IMR-90 (cell line): ENCODE measurements around the gene AJUBA. TPM values are rescaled to one million over a fixed set of nuclear protein-coding genes. Genes with fewer than 3 reads are reported as not detected.

Experiments
- ATAC-seq: fragments of 200-7000 bp; cut with Tn5 transposase; 2 replicates; pipeline ENCODE4 v1.9.1; 2020; ENCODE audit warnings: low read depth, mild to moderate bottlenecking, moderate library complexity
- BruUV-seq: library from RNA; stranded (reverse); fragments of 400-500 nt; replicated peaks from 2 replicates; lab custom pipeline; 2021; lab: Mats Ljungman, UMichigan
- CTCF ChIA-PET: fragments of 300-600 bp; formaldehyde crosslinking; extraction: SDS; loops from one replicate; lab custom pipeline; 2021; ENCODE audit warnings: antibody characterized with exemption; lab: Yijun Ruan, JAX
- POLR2A ChIA-PET: fragments of 300-600 bp; sonication (Branson Sonifier 250); formaldehyde crosslinking; loops from one replicate; lab custom pipeline; 2022; ENCODE audit warnings: antibody characterized with exemption; ENCODE audit not compliant: unreplicated experiment; lab: Charles Lee
- DNase-seq: peaks from one replicate; pipeline ENCODE4 v3.0.0; 2013
- H2AFZ ChIP-seq: replicated peaks from 2 replicates; pipeline ENCODE3; 2013; ENCODE audit warnings: low read length, mild to moderate bottlenecking; ENCODE audit not compliant: poor library complexity
- H2AK5ac ChIP-seq: 2 replicates; pipeline ENCODE4 v1.6.1; 2013; ENCODE audit warnings: low read depth, low read length, inconsistent platforms
- H2AK9ac ChIP-seq: replicated peaks from 2 replicates; pipeline ENCODE3; 2013; ENCODE audit warnings: mild to moderate bottlenecking, low read depth, low read length, moderate library complexity; ENCODE audit not compliant: poor library complexity
- H2BK120ac ChIP-seq: 2 replicates; pipeline ENCODE4 v1.6.1; 2013; ENCODE audit warnings: low read depth, low read length, inconsistent platforms
- H2BK15ac ChIP-seq: 3 replicates; pipeline ENCODE4 v1.6.1; 2013; ENCODE audit warnings: low read depth, low read length, inconsistent platforms
- H2BK20ac ChIP-seq: 2 replicates; pipeline ENCODE4 v1.6.1; 2013; ENCODE audit warnings: low read depth, mild to moderate bottlenecking, inconsistent platforms, low read length, moderate library complexity
- H2BK5ac ChIP-seq: 2 replicates; pipeline ENCODE4 v1.6.1; 2013; ENCODE audit warnings: mild to moderate bottlenecking, low read depth, low read length, inconsistent platforms; ENCODE audit not compliant: poor library complexity, severe bottlenecking
- H3K14ac ChIP-seq: replicated peaks from 2 replicates; pipeline ENCODE4 v1.6.1; 2013; ENCODE audit warnings: low read depth, low read length, inconsistent platforms
- H3K18ac ChIP-seq: 2 replicates; pipeline ENCODE4 v1.6.1; 2013; ENCODE audit warnings: low read depth, low read length, control low read depth
- H3K23ac ChIP-seq: 2 replicates; pipeline ENCODE4 v1.6.1; 2013; ENCODE audit warnings: low read depth, low read length, inconsistent platforms
- H3K27ac ChIP-seq: 2 replicates; pipeline ENCODE4 v1.5.1; 2013; ENCODE audit warnings: mild to moderate bottlenecking, control low read depth, low read length; ENCODE audit not compliant: insufficient read depth
- H3K27me3 ChIP-seq: 2 replicates; pipeline ENCODE4 v1.6.1; 2013; ENCODE audit warnings: low read length; ENCODE audit not compliant: control insufficient read depth, insufficient read depth
- H3K36me3 ChIP-seq: 2 replicates; pipeline ENCODE4 v1.6.1; 2013; ENCODE audit warnings: low read length, mixed read lengths; ENCODE audit not compliant: control insufficient read depth, insufficient read depth
- H3K4ac ChIP-seq: 2 replicates; pipeline ENCODE4 v1.6.1; 2013; ENCODE audit warnings: low read depth, low read length, inconsistent platforms
- H3K4me1 ChIP-seq: 2 replicates; pipeline ENCODE4 v1.6.1; 2013; ENCODE audit warnings: low read length, mixed read lengths; ENCODE audit not compliant: control insufficient read depth, insufficient read depth
- H3K4me2 ChIP-seq: 2 replicates; pipeline ENCODE4 v1.6.1; 2013; ENCODE audit warnings: low read depth, mild to moderate bottlenecking, control low read depth, low read length, moderate library complexity
- H3K4me3 ChIP-seq: 2 replicates; pipeline ENCODE4 v1.5.1; 2013; ENCODE audit warnings: low read depth, mild to moderate bottlenecking, control low read depth, low read length, moderate library complexity; ENCODE audit not compliant: insufficient read depth
- H3K56ac ChIP-seq: 2 replicates; pipeline ENCODE4 v1.6.1; 2013; ENCODE audit warnings: low read length, inconsistent platforms; ENCODE audit not compliant: insufficient read depth; ENCODE audit errors: extremely low read depth
- H3K79me1 ChIP-seq, 2 experiments: 2 replicates each; pipeline ENCODE4 v1.6.1; 2013; ENCODE audit warnings: low read length in 2 of 2, inconsistent platforms in 1 of 2, low read depth in 1 of 2
- H3K9ac ChIP-seq: 2 replicates; pipeline ENCODE4 v1.6.1; 2013; ENCODE audit warnings: low read depth, low read length, control low read depth
- H3K9me1 ChIP-seq: 2 replicates; pipeline ENCODE4 v1.6.1; 2013; ENCODE audit warnings: low read length, inconsistent platforms; ENCODE audit not compliant: insufficient read depth
- H3K9me3 ChIP-seq: 2 replicates; pipeline ENCODE4 v1.6.1; 2013; ENCODE audit warnings: low read length; ENCODE audit not compliant: control insufficient read depth, insufficient read depth
- H4K20me1 ChIP-seq: 2 replicates; pipeline ENCODE4 v1.6.1; 2013; ENCODE audit warnings: low read length, inconsistent platforms; ENCODE audit not compliant: insufficient read depth
- H4K5ac ChIP-seq: 2 replicates; pipeline ENCODE4 v1.6.1; 2013; ENCODE audit warnings: mild to moderate bottlenecking, low read depth, low read length, control low read depth
- H4K8ac ChIP-seq, 2 experiments: 2 replicates each; pipeline ENCODE4 v1.6.1; 2013; ENCODE audit warnings: low read depth in 2 of 2, low read length in 2 of 2, control low read depth in 1 of 2, inconsistent platforms in 1 of 2
- H4K91ac ChIP-seq: 2 replicates; pipeline ENCODE4 v1.6.1; 2013; ENCODE audit warnings: low read depth, low read length, inconsistent platforms; ENCODE audit not compliant: insufficient read depth
- CEBPB ChIP-seq: IDR thresholded peaks from 2 replicates; pipeline ENCODE4 v1.6.1; 2012; ENCODE audit warnings: low read depth, low read length, improper control_type of control experiment
- CHD1 ChIP-seq: IDR thresholded peaks from 2 replicates; pipeline ENCODE4 v1.6.1; 2012; ENCODE audit warnings: low read depth, low read length, improper control_type of control experiment
- ELK1 ChIP-seq: fragments of 150-350 bp; IDR thresholded peaks from 2 replicates; pipeline ENCODE4 v1.6.1; 2016; ENCODE audit warnings: low read depth, mild to moderate bottlenecking, low read length, moderate library complexity, borderline replicate concordance
- FOS ChIP-seq: fragments of 150-350 bp; IDR thresholded peaks from 2 replicates; pipeline ENCODE4 v1.6.1; 2016; ENCODE audit warnings: low read depth, low read length
- RAD21 ChIP-seq: IDR thresholded peaks from 2 replicates; pipeline ENCODE4 v1.6.1; 2012; ENCODE audit warnings: low read length, improper control_type of control experiment
- RCOR1 ChIP-seq: IDR thresholded peaks from 2 replicates; pipeline ENCODE4 v1.6.1; 2012; ENCODE audit warnings: mild to moderate bottlenecking, low read length, improper control_type of control experiment; ENCODE audit not compliant: insufficient replicate concordance
- SMC3 ChIP-seq: fragments of 150-350 bp; IDR thresholded peaks from 2 replicates; pipeline ENCODE4 v1.6.1; 2016; ENCODE audit warnings: low read depth, mild to moderate bottlenecking, antibody characterized with exemption, low read length, moderate library complexity
- WGBS, 2 experiments: methylation state at CpG; one replicate each; pipeline versions ENCODE4 v1.1.5 to v1.1.7; 2013; ENCODE audit warnings: missing lambda C conversion rate in 2 of 2; ENCODE audit not compliant: insufficient read length in 1 of 2; ENCODE audit errors: extremely low coverage in 2 of 2; 5-methylcytosine and 5-hydroxymethylcytosine counted together
- dilution Hi-C: fragments of 300-500 bp; cut with HindIII; formaldehyde crosslinking; loops from one replicate; pipeline ENCODE4 v1.14.3; 2018; ENCODE audit warnings: low sequenced_read_pairs; ENCODE audit not compliant: unreplicated experiment
- in situ Hi-C: fragments of 300-500 bp; cut with MboI; formaldehyde crosslinking; loops from 3 replicates; pipeline ENCODE4 v1.14.3; 2019; ENCODE audit warnings: low sequenced_read_pairs, inconsistent platforms, mixed read lengths
- intact Hi-C: fragments of 100-400 bp; cut with micrococcal nuclease; formaldehyde crosslinking; loops from 2 replicates; pipeline ENCODE4 v1.10.0; 2022
- polyA plus RNA-seq, 3 experiments: library from polyadenylated mRNA; depleted of rRNA; stranded (reverse); fragments of >200 nt; gene quantifications; 2 replicates each; pipeline ENCODE4 v1.2.3, GENCODE V29; 2012; ENCODE audit warnings: low replicate concordance in 1 of 3
- total RNA-seq: library from RNA; depleted of rRNA; stranded (reverse); fragments of >200 nt; gene quantifications from 2 replicates; pipeline ENCODE4 v1.2.3, GENCODE V29; 2012

Gene AJUBA
- total and polyA plus RNA-seq, 2 of the 4 experiments (the other 2 are of a cell fraction) = 46.4 to 67.6 TPM

- no peak for TF ChIP-seq CHD1
- no peak for TF ChIP-seq FOS
Measured at GRCh38 chr14:22981876-22982476, 375 bp downstream of the AJUBA start (continued).

DNA sequence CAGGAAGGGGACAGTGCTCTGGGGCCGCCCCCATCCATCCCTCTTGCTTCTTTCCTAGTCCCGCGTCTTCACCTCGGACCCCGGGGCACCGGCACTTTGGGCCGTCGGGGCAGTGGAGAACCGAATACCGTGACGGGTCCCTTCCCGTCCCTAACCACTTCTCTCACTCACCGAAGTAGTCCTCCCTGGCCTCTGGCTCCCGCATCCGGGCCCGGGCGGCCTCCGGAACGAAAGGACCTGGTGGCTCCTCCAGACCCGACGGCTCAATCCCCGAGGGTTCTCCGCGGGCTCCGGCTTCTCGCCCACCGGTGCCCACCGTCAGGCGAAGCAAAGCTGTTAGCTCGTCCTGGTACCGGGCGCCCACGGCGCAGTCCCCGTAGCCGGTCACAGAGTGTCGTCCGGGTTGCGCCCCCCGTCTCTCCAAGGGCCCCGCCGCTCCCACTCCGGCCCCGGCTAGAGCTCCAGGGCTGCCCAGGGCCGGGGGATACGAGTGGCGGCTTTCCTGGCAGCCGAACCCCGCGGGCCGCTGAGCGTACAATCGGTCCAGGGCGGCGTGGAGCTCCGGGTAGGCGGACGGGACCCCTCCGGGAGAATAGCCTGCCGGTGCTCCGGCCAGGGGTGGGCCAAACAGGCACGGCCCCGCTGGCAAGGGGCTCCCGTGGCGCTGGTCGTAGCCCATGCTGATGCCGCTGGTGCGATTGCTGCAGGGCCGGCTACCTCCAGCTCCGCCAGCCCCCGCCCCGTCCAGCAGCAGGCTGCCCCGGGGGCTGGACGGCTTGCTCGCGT is 1.1 kb downstream of the AJUBA start:
- peak overlapping the region; percentile 85 for H2AK5ac ChIP-seq
- peaks cover 33% of the 10 kb centered on the region for H3K4me1 ChIP-seq
- peak overlapping the region; percentile 97 for H3K14ac ChIP-seq
- H3K79me1 ChIP-seq = peaks cover 21 to 59% of the 10 kb centered on the region in 2 experiments
- H3K27ac ChIP-seq = peak overlapping the region; percentile 93
- intact Hi-C loops (loop anchor here (5.0 to 10.0 kb wide), 5 partner anchors 109 to 594 kb away; partner anchors contain the start of genes LRP10, MMP14 and SLC7A8), dilution Hi-C loops (no loop called here), in situ Hi-C loops (no loop called here)
- 2% methylated on average over 33 of the region's 76 CpGs; no CpG with 5 or more reads in 1 of the 2 experiments for WGBS, 2 experiments
- H3K9ac ChIP-seq = peak overlapping the region; percentile 90
- POLR2A ChIA-PET = interaction anchor here (1.0 kb wide), 1 partner anchor 30 kb away, joined by 3 read pairs; no protein-coding TSS in a partner anchor
- peaks cover 5% of the 10 kb centered on the region; the same call in 1 of the 2 replicates for H3K9me1 ChIP-seq
- no peak overlapping the region; the same call in 2 of the 3 replicates for H2BK15ac ChIP-seq
- peak overlapping the region; percentile 59 for H4K5ac ChIP-seq
- CTCF ChIA-PET = interaction anchor here (1.1 kb wide), 1 partner anchor 159 kb away, joined by 3 read pairs; no protein-coding TSS in a partner anchor
- no TSS peak for BruUV-seq
- peak overlapping the region; percentile 98 for H3K56ac ChIP-seq
- peak overlapping the region; percentile 89 to 94 for H4K8ac ChIP-seq
- H3K23ac ChIP-seq = peak overlapping the region; percentile 98
- H4K20me1 ChIP-seq = peaks cover 21% of the 10 kb centered on the region
- peak; percentile 0 for ATAC-seq
- peak overlapping the region; percentile 92 for H4K91ac ChIP-seq
- no peaks in the 10 kb centered on the region for H3K27me3 ChIP-seq
- peak overlapping the region; percentile 98 for H2AK9ac ChIP-seq
- H3K4me2 ChIP-seq = peak overlapping the region; percentile 51
- no peak for DNase-seq
- peak overlapping the region; percentile 62 for H3K18ac ChIP-seq
- peak overlapping the region; percentile 79 for H2AFZ ChIP-seq
- TF ChIP-seq CEBPB = no peak
- no peak for TF ChIP-seq ELK1
- TF ChIP-seq RCOR1 = no peak
- TF ChIP-seq CHD1 = no peak
- TF ChIP-seq SMC3 = no peak
- no peak for TF ChIP-seq RAD21
- peak overlapping the region; percentile 98 for H3K4ac ChIP-seq
- peak overlapping the region; percentile 49; the same call in 1 of the 2 replicates for H2BK20ac ChIP-seq
- peaks cover 17% of the 10 kb centered on the region for H3K36me3 ChIP-seq
- no peaks in the 10 kb centered on the region for H3K9me3 ChIP-seq
- H2BK120ac ChIP-seq = peak overlapping the region; percentile 82
- H2BK5ac ChIP-seq = peak overlapping the region; percentile 96
- peak overlapping the region; percentile 87 for H3K4me3 ChIP-seq
